ENCODE measurements around the gene SPATA16. TPM values are rescaled to one million over a fixed set of nuclear protein-coding genes. Genes with fewer than 3 reads are reported as not detected.
"Not testable (repeated sequence)": the region's sequence is repeated elsewhere in the genome, so short reads cannot be mapped to it uniquely, and the experiment has no call there.

Gene SPATA16, protein sequence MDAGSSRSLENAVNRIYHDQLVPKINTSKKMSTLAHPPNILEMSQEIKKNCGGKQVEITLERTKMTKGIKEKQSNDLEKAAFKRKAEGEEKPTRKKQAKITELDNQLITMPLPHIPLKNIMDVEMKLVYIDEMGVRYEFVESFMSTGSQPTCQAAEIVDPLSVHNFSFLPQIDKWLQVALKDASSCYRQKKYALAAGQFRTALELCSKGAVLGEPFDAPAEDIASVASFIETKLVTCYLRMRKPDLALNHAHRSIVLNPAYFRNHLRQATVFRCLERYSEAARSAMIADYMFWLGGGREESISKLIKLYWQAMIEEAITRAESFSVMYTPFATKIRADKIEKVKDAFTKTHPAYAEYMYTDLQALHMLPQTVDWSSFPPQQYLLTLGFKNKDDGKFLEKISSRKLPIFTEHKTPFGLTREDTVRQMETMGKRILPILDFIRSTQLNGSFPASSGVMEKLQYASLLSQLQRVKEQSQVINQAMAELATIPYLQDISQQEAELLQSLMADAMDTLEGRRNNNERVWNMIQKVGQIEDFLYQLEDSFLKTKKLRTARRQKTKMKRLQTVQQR
- polyA plus RNA-seq (ENCODE audit: insufficient read length in 4 of 4): not detected

DNA sequence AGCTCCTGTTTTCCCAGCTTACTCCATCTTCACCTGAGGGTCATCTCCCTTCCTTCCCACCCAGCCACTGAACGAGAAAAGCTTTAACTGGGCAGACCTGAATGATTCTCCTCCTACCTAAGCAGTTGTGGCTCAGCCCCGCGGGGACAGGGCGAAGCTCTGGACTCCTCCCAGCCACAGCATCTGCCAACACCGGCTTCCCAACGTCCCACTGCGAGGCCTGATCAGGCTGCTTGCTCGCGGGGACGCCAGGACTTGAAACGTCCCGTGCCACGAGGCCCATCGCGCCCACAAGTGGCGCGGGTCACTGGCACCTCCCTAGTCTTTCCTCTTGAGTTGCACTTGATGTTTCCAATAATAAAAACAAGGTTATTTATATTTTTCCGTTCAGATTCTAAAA lies at the start of gene SPATA16:
TSS of gene SPATA16 (minus strand) at position 250 of the 400 bp plus-strand sequence. CDS start 23,504 bp downstream, outside the sequence.
- DNase-seq (ENCODE audit: low read depth in 4 of 4, low spot score in 3 of 4): no peak

GRCh38 chr3:173183022-173183421 lies 42.0 kb upstream of the SPATA16 start:
- not testable (repeated sequence) for DNase-seq (ENCODE audit: low read depth in 4 of 4, low spot score in 3 of 4)

DNA sequence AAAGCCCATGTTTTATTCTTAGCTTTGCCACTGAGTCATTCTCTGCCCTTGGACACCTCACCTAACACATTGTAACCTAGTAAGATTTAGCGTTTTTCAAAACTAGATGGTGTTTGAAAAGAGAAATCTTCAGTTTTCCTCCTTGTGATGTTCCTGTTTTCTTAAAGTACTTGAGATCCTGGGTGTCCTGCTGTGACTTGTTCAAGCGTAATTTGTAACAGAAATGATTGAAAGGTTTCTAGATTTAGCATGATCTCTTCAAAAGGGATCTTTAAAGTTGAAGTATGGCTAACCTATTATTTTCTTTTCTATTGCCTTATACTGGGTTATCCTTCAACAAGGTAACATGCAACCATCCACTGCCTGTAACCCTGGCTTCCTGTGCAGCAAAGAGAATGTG lies 32.6 kb upstream of the SPATA16 start:
- no peak for DNase-seq (ENCODE audit: low read depth in 4 of 4, low spot score in 3 of 4)

DNA sequence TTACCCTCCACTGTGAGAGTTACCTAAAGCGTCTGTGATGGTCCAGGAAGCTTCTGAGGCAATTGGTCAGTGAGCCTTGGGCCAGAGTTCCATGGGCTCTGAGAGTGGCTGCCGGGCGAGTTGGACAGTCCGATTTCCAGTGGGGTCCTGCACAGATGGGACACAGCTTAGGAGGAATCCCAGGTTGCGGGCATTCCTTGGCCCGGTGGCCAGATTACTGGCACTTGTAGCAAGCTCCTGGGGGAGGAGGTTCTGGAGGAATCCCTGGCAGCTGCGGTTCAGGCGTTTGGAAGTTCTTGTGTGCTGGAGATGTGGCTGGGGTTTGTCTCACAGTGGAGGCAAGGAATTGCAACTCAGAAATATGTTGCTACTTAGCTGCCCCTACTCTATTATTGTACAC lies 18.1 kb upstream of the SPATA16 start:
- DNase-seq (ENCODE audit: low read depth in 4 of 4, low spot score in 3 of 4): not testable (repeated sequence)

DNA sequence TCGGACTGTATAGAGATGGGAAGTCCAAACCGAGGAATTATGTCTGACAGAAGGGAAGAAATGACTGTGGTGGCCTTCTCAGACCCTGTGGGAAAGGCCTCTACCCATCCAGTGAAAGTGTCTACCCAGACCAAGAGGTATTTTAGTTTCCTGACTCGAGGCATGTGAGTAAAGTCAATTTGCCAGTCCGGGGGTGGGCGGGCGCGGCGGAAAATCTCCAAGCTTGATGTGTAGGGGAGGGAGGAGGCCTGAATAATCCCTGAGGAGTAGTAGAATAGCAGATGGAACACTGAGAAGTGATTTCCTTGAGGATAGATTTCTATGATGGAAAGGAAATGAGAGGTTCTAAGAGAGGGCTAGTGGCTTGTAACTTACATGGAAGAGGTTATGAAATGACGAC lies 15.5 kb upstream of the SPATA16 start:
- not testable (repeated sequence) for DNase-seq (ENCODE audit: low read depth in 4 of 4, low spot score in 3 of 4)

DNA sequence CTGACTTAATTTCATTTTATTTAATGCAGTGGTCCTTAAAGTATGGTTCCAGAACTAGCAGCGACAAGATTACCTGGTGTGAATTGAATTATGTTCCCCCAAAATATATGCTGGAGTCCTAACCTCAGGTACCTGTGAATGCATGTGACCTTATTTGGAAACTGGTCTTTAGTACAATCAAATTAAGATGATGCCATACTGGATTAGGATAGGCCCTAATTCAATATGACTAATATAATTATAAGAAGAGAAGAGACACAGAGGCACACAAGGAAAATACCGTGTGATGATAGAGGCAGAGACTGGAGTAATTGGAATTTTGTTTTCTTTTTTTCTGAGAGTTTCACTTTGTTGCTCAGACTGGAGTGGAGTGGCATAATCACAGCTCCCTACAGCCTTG lies 12.6 kb upstream of the SPATA16 start:
- no peak for DNase-seq (ENCODE audit: low read depth in 4 of 4, low spot score in 3 of 4)

GRCh38 chr3:173139420-173139819 lies 1.6 kb downstream of the SPATA16 start:
- no peak for DNase-seq (ENCODE audit: low read depth in 4 of 4, low spot score in 3 of 4)

DNA sequence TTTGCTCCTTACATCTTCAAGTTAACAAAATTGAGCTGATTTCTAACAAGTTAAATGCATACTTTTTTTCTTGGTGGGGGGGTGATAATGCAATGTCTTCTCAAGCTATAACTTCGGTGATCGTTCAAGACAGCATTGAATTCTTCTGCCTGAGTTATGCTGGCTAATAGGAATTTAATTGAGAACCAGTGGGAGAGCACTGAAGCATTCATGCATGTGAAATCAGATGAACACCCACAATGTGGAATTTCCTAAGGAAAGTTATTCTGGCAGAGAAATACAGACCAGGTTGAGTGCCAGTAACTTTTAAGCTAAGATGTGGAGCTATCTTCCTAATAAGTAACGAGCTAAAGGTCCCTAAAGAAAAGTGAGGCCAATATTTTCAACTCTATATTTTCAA lies 3.0 kb downstream of the SPATA16 start:
- no peak for DNase-seq (ENCODE audit: low read depth in 4 of 4, low spot score in 3 of 4)

DNA sequence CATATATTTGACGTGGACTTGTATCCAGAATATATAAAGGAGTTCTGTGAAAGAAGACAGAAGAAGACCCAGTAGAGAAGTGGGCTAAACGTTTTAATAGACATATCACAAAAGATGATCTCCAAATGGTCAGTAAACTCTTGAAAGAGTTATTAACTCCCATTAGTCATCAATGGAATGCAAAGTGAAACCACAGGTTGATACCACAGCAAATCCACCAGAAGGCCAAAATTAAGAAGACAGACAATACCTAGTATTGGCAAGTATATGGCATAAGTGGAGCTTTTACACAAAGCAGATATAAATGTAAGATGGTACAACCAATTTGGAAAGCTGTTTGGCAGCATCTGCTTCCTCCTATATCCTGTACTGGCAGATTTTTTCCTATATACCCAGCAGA lies 6.0 kb downstream of the SPATA16 start:
- no peak for DNase-seq (ENCODE audit: low read depth in 4 of 4, low spot score in 3 of 4)

GRCh38 chr3:173128633-173129032 lies 12.4 kb downstream of the SPATA16 start:
- no peak for DNase-seq (ENCODE audit: low read depth in 4 of 4, low spot score in 3 of 4)

DNA sequence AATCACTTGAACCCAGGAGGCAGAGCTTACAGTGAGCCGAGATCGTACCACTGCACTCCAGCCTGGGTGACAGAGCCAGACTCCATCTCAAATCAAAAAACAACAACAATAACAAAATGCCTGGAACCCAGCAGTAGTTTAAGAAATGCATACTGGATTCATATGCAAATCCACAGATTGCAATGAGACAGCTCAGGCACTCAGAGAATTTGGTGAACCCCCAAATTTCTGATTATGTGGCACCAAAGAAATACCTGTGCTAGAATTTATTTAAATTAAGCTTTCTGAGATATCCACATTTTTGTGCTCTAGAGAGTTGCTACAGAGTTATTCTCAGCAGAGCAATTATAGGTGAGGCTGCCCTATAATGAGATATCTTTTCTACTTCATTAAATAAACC lies 29.7 kb downstream of the SPATA16 start:
- no peak for DNase-seq (ENCODE audit: low read depth in 4 of 4, low spot score in 3 of 4)

DNA sequence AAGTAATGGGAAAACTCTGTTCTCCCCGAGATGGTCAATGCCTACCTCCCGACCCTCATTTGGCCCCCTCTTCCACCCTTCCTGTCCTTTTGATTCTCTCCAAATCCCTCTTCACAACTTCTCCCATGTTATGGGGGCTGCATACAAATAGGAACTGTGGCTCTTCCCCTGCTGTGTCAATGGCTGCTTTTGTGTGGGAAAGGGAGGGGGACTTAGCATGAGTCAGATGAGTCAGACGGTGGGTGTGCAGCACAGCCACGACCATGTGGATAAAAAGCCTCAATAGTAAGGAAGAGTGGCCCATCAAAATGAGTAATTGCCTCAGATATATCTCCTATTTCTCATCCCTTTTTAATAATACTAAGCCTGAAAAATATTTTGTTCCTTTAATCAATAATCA lies 31.9 kb downstream of the SPATA16 start:
- DNase-seq (ENCODE audit: low read depth in 4 of 4, low spot score in 3 of 4): no peak

DNA sequence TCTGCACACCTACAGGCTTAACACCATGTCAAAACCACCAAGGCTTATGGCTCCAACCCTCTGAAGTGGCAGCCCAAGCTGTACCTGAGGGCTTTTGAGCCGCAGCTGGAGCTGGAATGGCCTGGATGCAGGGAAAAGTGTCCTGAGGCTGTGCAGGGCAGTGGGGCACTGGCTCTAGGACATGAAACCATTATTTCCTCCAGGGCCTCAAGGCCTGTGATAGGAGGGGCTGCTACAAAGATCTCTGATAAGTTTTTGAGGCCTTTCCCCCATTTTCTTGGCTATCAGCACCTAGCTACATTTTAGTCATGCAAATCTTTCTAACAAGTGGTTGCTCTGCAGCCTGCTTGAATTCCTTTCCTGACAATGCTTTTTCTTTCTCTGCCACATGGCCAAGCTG lies 37.6 kb downstream of the SPATA16 start:
- DNase-seq (ENCODE audit: low read depth in 4 of 4, low spot score in 3 of 4): no peak

GRCh38 chr3:173098959-173099358 lies 42.1 kb downstream of the SPATA16 start:
- DNase-seq (ENCODE audit: low read depth in 4 of 4, low spot score in 3 of 4): no peak

- DNase-seq (ENCODE audit: low read depth in 4 of 4, low spot score in 3 of 4): no peak
These were observed 43.8 kb downstream of the SPATA16 start for GRCh38 chr3:173096994-173097785.

DNA sequence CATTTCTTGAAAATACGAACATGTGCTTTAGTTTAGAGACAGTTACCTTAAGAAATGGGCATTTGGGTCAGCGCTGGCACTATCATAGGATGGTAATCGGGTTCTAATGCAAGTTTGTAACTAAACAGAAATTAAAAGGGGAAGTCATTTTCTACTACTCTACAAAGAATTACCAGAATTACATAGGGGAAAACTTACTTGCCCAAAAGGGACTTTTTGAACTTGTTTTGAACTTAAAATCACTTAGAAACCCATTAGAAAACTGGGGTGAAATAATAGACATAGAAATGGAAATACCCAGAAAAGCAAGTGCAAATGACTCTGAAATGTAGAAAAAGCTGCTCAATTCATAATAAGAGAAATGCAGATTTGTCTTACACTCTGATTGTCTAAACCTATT lies 44.9 kb downstream of the SPATA16 start:
- no peak for DNase-seq (ENCODE audit: low read depth in 4 of 4, low spot score in 3 of 4)

DNA sequence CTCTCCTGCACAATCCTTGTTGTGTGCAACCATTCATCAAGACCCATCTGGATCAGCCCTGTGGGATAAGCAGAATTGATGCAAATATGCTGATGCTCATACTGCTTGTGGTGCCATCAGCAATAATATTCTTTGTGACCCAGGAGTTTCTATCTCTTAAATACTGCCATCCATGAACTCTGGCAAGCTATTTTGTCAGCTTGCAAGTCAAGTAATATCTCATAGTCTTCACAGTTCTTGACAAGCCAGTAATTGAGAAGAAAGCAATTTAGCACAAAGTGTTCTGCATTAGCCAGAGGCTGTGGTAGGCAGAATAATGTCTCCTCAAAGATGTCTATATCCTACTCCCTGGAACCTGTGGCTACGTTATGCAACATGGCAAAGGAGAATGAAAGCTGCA lies 49.0 kb downstream of the SPATA16 start:
- no peak for DNase-seq (ENCODE audit: low read depth in 4 of 4, low spot score in 3 of 4)

DNA sequence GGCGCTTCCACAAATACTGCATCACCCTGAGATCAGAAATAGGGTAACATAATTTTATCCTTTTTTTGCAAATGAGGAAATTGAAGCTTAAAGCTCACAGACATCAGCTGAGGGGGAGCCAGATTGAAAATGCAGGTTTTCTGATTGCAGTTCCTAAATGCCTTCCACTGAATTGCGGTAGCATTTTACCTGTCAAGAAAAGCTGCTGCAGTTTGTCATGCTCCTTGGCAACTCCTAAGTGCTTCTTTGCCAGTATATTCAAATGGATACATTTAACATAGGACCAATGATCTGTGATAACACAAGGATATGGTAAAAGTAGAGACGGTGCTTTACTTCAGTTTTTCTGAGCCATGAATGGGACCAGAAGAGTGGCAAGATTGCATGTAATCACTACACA lies 50.5 kb downstream of the SPATA16 start:
- DNase-seq (ENCODE audit: low read depth in 4 of 4, low spot score in 3 of 4): no peak

DNA sequence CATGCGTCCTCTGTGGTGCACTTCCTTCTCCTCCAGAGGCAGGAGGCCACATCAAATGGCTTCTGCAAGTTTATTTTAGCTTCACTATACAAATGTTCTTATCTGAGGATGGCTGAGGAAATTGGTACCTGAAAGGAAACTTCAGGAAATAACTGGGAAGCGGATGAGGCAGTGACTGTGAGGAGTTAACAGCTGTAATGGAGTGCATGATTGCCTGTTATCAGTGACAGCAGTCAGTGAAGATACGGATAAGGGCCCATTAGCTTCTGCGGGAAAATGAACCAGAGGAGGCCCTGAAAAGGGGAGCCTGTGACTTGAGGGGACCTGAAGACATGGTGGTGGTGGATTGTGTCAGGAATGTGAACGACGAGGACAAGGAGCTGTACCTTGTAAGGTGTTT lies 51.8 kb downstream of the SPATA16 start:
- no peak for DNase-seq (ENCODE audit: low read depth in 4 of 4, low spot score in 3 of 4)

- no peak for DNase-seq (ENCODE audit: low read depth in 4 of 4, low spot score in 3 of 4)
These were observed 62.5 kb downstream of the SPATA16 start for GRCh38 chr3:173078525-173078924.

All from right renal pelvis (tissue), 4 donors.